G401.6 (cell line): ENCODE measurements around the gene ZWILCH.
"Not testable (repeated sequence)": the region's sequence is repeated elsewhere in the genome, so short reads cannot be mapped to it uniquely, and the experiment has no call there.

Experiments
- FAIRE-seq: peaks from 2 replicates; lab custom pipeline; 2012; peaks lifted over from hg19 to GRCh38; lab: Jason Lieb, UNC

Gene ZWILCH

DNA sequence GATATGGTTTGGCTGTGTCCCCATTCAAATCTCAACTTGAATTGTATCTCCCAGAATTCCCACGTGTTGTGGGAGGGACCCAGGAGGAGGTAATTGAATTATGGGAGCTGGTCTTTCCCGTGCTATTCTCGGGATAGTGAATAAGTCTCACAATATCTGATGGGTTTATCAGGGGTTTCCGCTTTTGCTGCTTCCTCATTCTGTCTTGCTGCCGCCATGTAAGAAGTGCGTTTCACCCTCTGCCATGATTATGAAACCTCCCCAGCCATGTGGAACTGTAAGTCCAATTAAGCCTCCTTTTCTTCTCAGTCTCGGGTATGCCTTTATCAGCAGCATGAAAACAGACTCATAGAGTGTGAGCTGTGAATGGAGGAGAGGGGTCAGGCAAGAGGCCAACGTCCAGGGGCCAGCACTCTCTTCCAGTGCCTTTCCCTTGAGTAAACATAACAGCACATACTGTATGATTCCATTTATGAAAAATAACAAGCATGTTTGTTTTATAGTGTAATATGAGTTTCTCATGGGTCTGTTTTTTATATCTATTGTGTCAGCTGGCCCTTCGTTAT lies 76.9 kb downstream of the ZWILCH start:
- FAIRE-seq: no peak

DNA sequence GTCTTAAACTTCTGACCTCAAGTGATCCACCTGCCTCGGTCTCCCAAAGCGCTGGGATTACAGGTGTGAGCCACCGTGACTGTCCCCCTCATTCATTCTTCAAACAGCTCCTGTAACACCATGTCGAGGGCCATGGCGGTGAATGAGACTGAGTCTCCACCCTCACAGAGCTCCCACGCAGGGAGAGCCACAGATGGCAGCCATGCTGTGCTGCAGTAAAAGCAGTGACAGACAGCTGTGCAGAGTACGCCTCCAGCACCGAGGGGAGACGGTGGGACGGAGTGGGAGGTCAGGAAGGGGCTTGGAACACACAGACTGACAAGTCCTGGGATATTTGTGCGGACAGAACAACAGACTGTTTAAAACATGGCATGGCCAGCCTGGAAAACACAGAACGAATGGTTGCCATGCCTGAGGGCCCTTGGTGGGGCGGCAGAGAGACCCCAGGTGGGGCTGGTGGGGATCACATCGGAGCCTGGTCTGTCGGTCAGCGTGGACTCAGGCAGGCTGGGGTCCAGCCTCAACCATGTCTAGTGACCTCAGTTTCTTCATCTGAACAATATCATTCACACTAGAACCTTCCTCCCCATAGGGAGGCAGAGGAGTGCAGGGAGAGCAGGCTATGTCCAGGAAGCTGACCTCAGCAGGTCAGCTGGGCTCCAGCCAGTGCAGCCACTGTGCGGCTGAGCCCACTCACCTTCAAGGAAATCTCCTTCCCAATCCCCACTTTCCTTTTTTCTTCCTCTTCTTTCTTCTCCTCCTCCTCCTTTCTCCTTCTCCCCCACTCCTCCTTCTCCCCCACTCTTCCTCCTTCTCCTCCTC lies 81.2 kb downstream of the ZWILCH start:
- no peak for FAIRE-seq

DNA sequence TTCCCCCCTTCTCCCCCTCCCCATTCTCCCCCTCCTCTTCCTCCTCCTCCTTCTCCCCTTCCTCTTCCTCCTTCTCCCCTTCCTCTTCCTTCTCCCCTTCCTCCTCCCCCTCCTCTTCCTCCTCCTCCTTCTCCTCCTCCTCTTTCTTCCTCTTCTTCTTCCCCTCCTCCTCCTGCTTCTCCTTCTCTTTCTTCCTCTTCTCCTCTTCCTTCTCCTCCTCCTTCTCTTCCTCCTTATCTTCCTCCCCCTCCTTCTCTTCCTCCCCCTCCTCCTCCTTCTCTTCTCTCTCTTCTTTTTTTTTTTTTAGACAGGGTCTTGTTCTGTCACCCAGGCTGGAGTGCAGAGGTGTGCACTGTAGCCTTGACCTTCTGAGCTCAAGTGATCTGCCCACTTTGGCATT lies 81.9 kb downstream of the ZWILCH start:
- FAIRE-seq: no peak

DNA sequence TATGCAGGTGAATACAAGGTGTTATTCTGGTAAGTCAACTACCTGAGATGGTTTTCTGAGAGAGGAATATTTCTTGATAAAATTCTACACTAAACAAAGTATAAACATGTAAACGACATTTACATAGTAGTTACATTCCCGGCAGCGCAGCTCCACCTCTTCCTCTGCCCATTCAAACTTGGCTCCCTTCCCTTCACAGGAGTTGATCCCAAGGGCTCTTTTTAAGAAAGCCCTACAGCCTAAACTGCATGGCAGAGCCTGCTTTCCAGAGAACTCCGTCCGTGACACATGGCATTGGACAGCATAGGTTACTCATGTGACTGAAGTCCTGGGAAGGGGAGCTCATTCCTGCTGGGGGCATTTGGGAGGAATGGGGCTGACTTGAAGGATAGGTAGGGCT lies 82.6 kb downstream of the ZWILCH start:
- FAIRE-seq: no peak

DNA sequence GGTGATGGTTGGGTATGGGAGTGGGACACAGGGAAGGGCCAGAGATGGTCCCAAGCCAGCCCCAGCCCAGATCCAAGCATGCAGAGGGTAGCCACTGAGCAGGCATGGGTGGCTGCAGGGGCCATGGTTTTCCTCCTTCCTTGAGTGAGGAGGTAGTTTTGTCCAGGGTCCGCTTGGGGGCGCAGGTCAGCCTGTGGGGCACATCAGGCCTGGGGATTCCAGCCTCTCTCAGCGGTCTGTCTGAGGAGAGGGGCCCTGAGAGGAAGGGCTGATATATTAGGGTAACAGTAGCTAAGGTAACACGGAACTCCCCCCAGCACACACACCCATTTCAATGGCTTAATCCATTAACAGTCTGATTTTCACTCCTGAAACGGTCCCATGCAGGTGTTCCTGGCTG lies 83.4 kb downstream of the ZWILCH start:
- no peak for FAIRE-seq

DNA sequence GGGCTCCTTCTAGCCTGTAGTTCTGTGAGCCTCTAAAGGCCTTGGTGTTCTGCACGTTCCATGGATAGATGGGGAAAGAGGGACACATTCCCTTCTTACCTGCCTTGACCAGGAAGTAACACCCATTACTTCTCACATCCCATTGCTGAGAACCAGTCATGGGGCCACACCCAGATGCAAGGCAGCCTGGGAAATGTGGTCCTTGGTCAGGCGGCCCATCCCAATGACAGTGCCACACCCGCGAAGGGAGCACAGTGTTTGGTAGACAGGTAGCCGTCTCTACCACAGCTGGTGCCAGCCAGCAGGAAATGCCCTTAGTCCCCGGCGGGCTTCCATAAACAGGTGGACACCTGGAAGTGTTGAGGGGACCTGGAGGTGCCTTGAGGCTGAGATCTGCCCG lies 83.8 kb downstream of the ZWILCH start:
- FAIRE-seq: no peak

DNA sequence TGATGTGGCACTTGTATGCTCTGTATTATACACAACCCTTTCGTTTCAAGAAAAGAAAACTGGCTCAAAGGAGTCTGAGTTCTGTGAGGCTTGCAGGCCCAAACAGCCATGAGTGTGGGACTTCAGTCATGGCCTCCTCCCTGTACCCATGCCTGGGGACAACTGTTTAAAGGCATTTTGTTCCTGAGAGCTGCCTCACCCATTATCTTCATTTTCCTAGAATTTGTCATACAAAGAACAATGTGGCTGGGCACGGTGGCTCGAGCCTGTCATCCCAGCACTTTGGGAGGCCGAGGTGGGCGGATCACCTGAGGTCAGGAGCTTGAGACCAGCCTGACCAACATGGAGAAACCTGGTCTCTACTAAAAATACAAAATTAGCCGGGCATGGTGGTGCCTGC lies 84.3 kb downstream of the ZWILCH start:
- not testable (repeated sequence) for FAIRE-seq

DNA sequence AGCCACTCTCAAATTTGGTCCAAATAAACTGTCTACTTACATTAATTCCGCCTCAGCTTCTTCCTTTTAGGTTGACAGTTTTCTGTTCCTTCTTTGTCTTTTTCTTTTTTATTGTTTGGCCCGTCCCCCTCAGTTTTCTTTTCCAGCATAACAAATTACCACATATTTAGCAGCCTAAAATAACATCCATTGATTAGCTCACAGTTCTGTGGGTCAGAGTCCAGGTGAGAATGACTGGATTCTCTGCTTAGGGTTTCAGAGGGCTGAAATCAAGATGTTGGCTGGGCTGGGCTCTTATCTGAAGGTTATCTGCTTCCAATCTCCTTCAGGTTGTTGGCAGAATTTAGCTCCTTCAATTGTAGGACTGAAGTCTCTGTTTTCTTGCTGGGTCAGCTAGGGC lies 85.3 kb downstream of the ZWILCH start:
- no peak for FAIRE-seq

DNA sequence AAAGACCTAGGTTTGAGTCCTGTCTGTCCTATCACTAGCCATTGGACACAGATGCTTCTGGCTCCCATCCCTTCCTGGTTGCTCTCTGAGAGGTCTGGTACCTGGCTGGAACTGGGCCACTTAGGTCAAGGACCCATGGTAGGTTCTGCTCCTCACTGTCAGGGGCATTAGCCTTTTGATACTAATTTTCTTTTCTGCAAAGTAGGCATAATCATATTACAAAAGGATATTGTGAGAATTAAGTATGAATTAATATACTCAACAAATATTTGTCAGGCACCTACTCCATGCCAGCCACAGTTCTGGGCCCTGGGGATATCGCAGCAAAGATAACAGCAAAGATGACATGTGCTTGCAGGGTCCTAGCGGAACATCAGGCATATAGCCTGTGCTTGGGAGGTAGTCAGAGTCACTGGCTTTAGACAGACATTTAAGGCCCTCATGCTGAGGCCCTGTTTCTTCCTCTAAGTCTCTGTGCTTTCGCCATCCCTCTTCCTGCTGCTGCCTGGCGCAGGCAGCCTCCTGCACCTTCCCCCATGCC lies 86.3 kb downstream of the ZWILCH start:
- no peak for FAIRE-seq

DNA sequence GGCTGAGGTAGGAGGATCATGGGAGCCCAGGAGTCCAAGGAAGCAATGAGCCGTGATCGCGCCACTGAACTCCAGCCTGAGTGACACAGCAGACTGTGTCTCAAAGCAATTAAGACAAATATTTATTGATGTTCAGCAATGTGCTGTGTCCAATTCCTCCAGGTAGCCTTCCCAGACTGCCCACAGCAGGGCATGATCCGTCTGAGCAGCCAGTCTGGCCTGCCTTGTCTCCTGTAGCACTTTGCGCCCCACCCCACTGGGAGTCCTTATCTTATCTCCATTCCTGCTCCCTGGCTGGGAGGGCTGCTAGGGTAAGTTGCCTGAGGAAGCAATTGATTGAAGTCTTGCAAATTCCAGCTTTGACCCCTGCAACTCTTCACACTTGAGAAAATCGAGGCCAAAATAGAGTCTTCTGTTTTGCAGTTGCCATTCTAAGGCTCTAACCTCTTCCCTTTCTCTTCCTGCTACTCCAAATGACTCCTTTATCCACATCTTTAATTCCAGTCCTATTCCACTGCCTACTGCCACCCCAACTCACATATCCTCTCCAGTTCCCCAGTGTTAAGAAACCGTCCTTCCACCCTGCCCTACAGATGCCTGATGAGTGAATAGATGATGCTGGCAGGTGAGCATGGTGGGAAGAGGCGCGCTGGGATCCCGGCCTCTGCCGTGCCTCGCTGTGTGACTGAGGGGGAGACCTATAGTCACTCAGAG lies 87.5 kb downstream of the ZWILCH start:
- FAIRE-seq: no peak

DNA sequence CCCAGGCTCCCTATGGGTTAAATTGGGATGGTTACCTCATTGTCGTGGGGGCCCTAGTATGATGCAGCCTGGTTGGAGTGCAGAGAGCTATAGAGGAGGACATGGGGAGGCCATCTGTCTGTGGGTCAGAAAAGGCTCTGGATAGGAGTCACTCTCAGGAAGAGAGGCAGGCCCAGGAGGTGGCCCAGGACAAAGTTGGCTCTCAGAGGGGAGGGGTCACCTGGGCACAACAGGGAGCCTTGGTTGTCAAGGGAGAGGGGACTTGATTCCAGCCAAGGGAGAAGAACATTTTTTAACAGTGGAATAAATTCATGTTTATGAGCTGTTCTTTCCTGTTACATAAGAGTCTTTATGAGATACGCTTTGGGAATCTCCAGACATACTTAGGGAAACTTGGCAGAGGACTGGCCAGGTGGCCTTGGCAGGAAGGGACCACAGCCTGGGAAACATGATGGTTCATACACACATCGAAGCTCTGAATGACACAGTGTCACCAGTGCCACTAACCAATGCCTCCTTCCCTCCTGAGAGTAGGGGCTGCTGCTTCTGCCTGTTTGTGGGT lies 88.2 kb downstream of the ZWILCH start:
- FAIRE-seq: no peak

DNA sequence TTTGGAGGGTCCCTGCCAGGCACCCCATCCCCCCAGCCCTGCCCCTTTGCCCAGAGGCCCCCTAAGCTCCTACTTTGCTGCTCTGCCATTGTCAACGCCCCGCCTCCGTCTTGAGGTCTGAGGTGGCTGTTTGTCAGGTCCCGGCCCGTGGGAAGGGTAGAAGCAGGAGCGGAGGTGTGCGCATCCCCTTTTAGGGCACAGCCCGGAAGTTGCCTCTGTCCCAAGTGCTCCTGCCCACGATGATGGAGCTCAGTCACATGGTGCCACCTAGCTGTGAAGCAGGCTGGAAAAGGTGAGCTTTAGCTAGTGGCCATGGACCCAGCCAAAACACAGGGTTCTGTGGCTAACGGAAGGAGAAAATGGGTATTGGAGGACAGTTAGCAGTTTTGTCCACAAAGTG lies 89.2 kb downstream of the ZWILCH start:
- no peak for FAIRE-seq

DNA sequence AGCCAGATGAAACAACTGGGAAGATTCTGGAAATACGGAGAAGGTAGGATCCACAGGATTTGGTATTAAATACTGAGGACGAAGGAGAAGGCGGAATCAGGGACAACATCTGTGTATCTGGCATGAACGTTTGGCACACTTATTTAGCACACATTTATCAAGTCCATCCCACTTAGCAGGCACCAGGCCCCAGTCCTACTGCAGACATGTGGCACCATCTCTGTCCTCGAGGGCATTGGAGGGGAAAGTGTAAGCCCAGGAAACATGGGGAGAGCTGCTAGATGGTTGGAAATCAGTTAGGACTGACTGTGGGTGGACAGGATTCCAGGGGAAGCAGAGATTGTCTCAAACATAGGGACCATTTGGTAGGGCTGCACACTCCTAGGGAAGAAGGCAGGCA lies 89.7 kb downstream of the ZWILCH start:
- FAIRE-seq: no peak

DNA sequence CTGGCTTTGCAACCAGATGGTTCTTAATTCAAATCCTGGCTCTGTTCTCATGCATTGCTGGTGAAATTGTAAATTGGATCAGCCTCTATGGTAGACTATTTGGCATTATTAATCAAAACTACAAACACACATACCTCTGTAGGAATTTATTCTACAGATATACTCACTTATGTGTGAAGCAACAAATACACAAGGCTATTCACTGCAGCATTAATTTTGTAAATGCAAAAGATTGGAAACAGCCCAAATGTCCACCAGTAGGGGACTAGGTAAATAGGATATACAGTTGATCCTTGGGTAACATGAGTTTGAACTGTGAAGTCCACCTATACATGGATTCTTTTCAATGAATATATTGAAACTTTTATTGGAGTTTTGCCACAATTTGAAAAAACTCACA lies 90.2 kb downstream of the ZWILCH start:
- FAIRE-seq: no peak

DNA sequence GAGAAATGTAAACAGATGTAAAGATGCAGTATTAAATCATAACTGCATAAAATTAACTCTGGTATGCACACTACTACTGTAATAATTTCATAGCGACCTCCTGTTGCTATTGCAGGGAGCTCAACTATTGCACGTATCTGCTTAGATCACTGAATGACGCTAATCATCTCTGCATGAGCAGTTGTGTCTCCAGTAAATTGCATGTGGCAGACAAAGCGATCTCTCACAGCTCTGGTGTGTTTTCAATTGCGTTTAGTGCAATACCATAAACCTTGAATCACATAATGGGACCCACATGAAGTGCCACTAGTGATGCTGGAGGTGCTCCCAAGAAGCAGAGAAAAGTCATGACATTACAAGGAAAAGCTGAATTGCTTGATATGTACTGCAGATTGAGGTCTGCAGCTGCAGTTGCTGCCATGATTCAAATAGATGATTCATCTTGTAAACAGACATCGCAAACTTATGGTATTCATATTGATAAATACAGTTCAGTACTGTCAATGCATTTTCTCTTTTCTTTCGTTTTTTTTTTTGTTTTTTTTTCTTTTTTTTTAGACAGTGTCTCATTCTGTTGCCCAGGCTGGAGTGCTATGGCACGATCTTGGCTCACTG lies 90.9 kb downstream of the ZWILCH start:
- FAIRE-seq: no peak

DNA sequence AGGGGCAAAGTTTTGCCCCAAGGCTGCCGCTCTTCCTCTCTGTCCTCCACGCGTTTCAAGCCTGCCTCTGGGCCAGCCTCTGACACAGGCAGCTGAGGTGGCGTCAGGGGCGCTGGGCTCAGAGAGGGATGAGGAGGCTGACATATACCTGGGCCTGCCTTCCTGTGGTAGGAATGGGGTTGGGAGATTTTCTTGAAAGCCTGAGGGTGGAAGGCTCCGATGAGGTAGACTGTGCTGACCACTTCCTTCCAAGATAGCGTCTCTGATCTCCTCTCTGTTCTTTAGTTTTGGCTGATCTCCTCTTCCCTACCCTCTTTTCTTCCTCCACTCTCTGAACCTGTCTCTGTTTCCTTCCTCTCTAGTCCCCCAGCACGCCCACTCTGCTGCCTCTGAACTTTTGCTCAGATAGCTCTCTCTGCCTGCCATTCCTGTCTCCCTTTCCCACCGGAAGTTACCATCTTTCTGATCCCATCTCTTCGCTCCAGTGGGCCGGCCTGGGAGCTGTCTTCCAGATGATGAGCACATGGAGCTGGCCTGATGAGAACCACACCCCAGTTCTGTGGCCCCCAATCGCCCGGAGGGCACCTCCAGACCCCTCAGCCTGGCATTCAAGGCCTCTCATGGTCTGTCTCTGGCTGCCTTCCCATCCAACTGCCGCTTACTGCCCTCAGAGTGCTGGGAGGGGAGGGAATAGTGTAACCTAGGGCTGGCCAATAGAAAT lies 93.1 kb downstream of the ZWILCH start:
- no peak for FAIRE-seq
